Muscle of back (tissue), 11 donors: ENCODE measurements around the gene PXN. TPM values are rescaled to one million over a fixed set of nuclear protein-coding genes. Genes with fewer than 3 reads are reported as not detected.
"Not testable (repeated sequence)": the region's sequence is repeated elsewhere in the genome, so short reads cannot be mapped to it uniquely, and the experiment has no call there.

Experiments
- DNase-seq, 3 donors: peaks; one replicate each; pipeline versions ENCODE4 v3.0.0 to v3.0.0-alpha.2; 2013
- polyA plus RNA-seq, 10 donors: library from polyadenylated mRNA; unstranded; fragments of 120-200 nt; gene quantifications; one replicate each; pipeline ENCODE4 v1.2.1, GENCODE V29; 2013; ENCODE audit not compliant: insufficient read length in 10 of 10

PXN gene
- polyA plus RNA-seq, 10 donors, result 88.7 to 164 (median 134) TPM

GRCh38 chr12:120246705-120247104 is 18.8 kb downstream of the PXN start:
- not testable (repeated sequence) for DNase-seq

GRCh38 chr12:120242971-120243699 is 22.4 kb downstream of the PXN start:
- no peak for DNase-seq

GRCh38 chr12:120242275-120242799 is 23.2 kb downstream of the PXN start:
- no peak for DNase-seq

GRCh38 chr12:120241561-120242274 is 23.8 kb downstream of the PXN start:
- no peak for DNase-seq

GRCh38 chr12:120240495-120240833 is 25.1 kb downstream of the PXN start:
- DNase-seq, result no peak

- no peak for DNase-seq
Observed at GRCh38 chr12:120239776-120240494, 25.6 kb downstream of the PXN start.

- DNase-seq, result no peak
Observed at GRCh38 chr12:120238839-120239445, 26.6 kb downstream of the PXN start.

- no peak for DNase-seq
Observed at GRCh38 chr12:120238217-120238616, 27.3 kb downstream of the PXN start.

GRCh38 chr12:120237360-120238171 is 28.0 kb downstream of the PXN start:
- peak in 2 of 3 donors; percentile 54 to 69 for DNase-seq

GRCh38 chr12:120236809-120237208 is 28.7 kb downstream of the PXN start:
- DNase-seq, result not testable (repeated sequence)

- DNase-seq, result peak in 2 of 3 donors; percentile 51 to 75
Observed at GRCh38 chr12:120235369-120236323, 29.9 kb downstream of the PXN start.

- peak; percentile 89 to 97 (median 94) for DNase-seq
Observed at GRCh38 chr12:120234643-120235368, 30.7 kb downstream of the PXN start.

- DNase-seq, result peak in 2 of 3 donors; percentile 49 to 95
Observed at GRCh38 chr12:120231316-120232011, 34.1 kb downstream of the PXN start.

GRCh38 chr12:120230974-120231315 is 34.6 kb downstream of the PXN start:
- DNase-seq, result no peak

- DNase-seq, result peak; percentile 77 to 97 (median 83)
Observed at GRCh38 chr12:120230326-120230973, 35.1 kb downstream of the PXN start.

- DNase-seq, result peak in 1 of 3 donors; percentile 25
Observed at GRCh38 chr12:120229487-120230325, 35.8 kb downstream of the PXN start.

- no peak for DNase-seq
Observed at GRCh38 chr12:120229071-120229486, 36.5 kb downstream of the PXN start.
